ENCODE data around the gene DTX3L. TPM values are rescaled to one million over a fixed set of nuclear protein-coding genes. Genes with fewer than 3 reads are reported as not detected.
A peak's percentile ranks its signal among the peaks of the same experiment; 100 is the strongest.

The DTX3L gene
- total and polyA plus RNA-seq, 10 of the 15 experiments (the other 5 are each of a cell fraction or from before 2014, with no cell fraction given) = 9.9 to 41.4 (median 21.7) TPM

GRCh38 chr3:122581622-122582021 is 17.5 kb downstream of the DTX3L start:
- RAD21 ChIA-PET (ENCODE audit: unreplicated experiment) = interaction anchor here (1.0 to 2.1 kb wide), 4 partner anchors 16 to 97 kb away, joined by 3 to 5 read pairs (median 4); no protein-coding TSS in a partner anchor
- no peak for FAIRE-seq
- no peaks in the 10 kb centered on the region for H4K20me1 ChIP-seq (ENCODE audit: control insufficient read depth, insufficient read depth)
- ATAC-seq = no peak
- no peak overlapping the region for H3K4me3 ChIP-seq
- H3K27me3 ChIP-seq (replicated peaks in 1 of 2; ENCODE audit: control insufficient read depth in 2 of 2, insufficient read depth in 2 of 2, low read length in 1 of 2) = no peaks in the 10 kb centered on the region
- no peak overlapping the region for H3K27ac ChIP-seq (ENCODE audit: control insufficient read depth, insufficient read depth)
- no peak overlapping the region for H3K4me2 ChIP-seq (ENCODE audit: control insufficient read depth, insufficient read depth)
- peaks cover 27% of the 10 kb centered on the region for H3K9me3 ChIP-seq (replicated peaks; ENCODE audit: control insufficient read depth, insufficient read depth, low read length)
- in situ Hi-C loops (cut with MboI) = no loop called here
- no peak overlapping the region for H3K9ac ChIP-seq (ENCODE audit: control insufficient read depth, insufficient read depth, low read length)
- CTCF ChIA-PET = interaction anchor here (0.9 to 1.1 kb wide), 4 partner anchors 18 to 97 kb away, joined by 3 to 4 read pairs (median 4); no protein-coding TSS in a partner anchor
- POLR2A ChIA-PET = interaction anchor here (0.6 to 1.2 kb wide), 2 partner anchors 16 to 35 kb away, joined by 3 to 4 read pairs; no protein-coding TSS in a partner anchor
- BruUV-seq (replicated peaks) = no TSS peak
- H2AFZ ChIP-seq (ENCODE audit: control insufficient read depth, low read depth, low read length) = no peak overlapping the region
- H3K79me2 ChIP-seq (ENCODE audit: control insufficient read depth, insufficient read depth, low read length) = peaks cover 40% of the 10 kb centered on the region
- SMC1A ChIA-PET (ENCODE audit: uncharacterized antibody, unreplicated experiment) = interaction anchor here (0.7 to 1.7 kb wide), 6 partner anchors 28 to 171 kb away, joined by 4 to 9 read pairs (median 4); no protein-coding TSS in a partner anchor
- 0 out of 4 replicates have a peak, but pooled peaks cover 0 to 1% of the 10 kb centered on the region in 2 experiments for H3K36me3 ChIP-seq (ENCODE audit: control insufficient read depth in 2 of 2, insufficient read depth in 2 of 2, low read length in 1 of 2)
- intact Hi-C loops (cut with micrococcal nuclease; ENCODE audit: unreplicated experiment) = loop anchor here (1.0 kb wide), 1 partner anchor 29 kb away; no protein-coding TSS in a partner anchor
- DNase-seq (ENCODE audit: low read depth, low spot score) = no peak
- peaks cover 8% of the 10 kb centered on the region for H3K4me1 ChIP-seq (ENCODE audit: control insufficient read depth, insufficient read depth, low read length)
- WGBS (ENCODE audit: insufficient coverage, insufficient replicate concordance, low lambda C conversion rate, missing lambda C conversion rate) = 96% methylated on average over 2 of the region's 2 CpGs
- TF ChIP-seq RBBP5 (conservative IDR thresholded peaks at IDR 0.05) (no peak), FOXM1 (IDR thresholded peaks at IDR 0.05; ENCODE audit: low read depth, low read length) (no peak), PRDM15 (CRISPR knock-in tag; IDR thresholded peaks at IDR 0.05) (no peak), NFIC (IDR thresholded peaks at IDR 0.05; ENCODE audit: low read depth, low read length) (no peak), MLLT1 (IDR thresholded peaks at IDR 0.05) (peak; percentile 75), KAT2A (conservative IDR thresholded peaks at IDR 0.05; ENCODE audit: control insufficient read depth, low read depth, low read length) (no peak), POU2F2 (IDR thresholded peaks at IDR 0.05; ENCODE audit: borderline replicate concordance, low read depth, low read length) (no peak), E2F8 (IDR thresholded peaks at IDR 0.05; ENCODE audit: low read depth, partially characterized antibody) (no peak), FOXK2 (IDR thresholded peaks at IDR 0.05) (no peak), RAD51 (IDR thresholded peaks at IDR 0.05) (no peak), NRF1 (conservative IDR thresholded peaks at IDR 0.05; ENCODE audit: low read depth, low read length) (no peak), CBX5 (IDR thresholded peaks at IDR 0.05; ENCODE audit: low read depth) (peak; percentile 88; the same call in 1 of the 2 replicates), ZNF207 (IDR thresholded peaks at IDR 0.05; ENCODE audit: borderline replicate concordance) (no peak), BACH1 (IDR thresholded peaks at IDR 0.05; ENCODE audit: borderline replicate concordance) (no peak), ZNF217 (IDR thresholded peaks at IDR 0.05) (peak; percentile 92), MEF2B (IDR thresholded peaks at IDR 0.05; ENCODE audit: partially characterized antibody, poor library complexity, severe bottlenecking) (no peak), CREM (IDR thresholded peaks at IDR 0.05; ENCODE audit: low read depth) (no peak), KLF5 (IDR thresholded peaks at IDR 0.05; ENCODE audit: partially characterized antibody) (peak; percentile 90)
